GM18505 (cell line): ENCODE data around the gene C4orf36.

Experiments
- ATAC-seq: cut with Tn5 transposase; IDR thresholded peaks from one replicate; pipeline ENCODE4 v1.9.1; 2021; ENCODE audit not compliant: unreplicated experiment
- POLR2A ChIP-seq: IDR thresholded peaks from 4 replicates; pipeline ENCODE4 v1.6.1; 2011; ENCODE audit warnings: borderline replicate concordance; ENCODE audit not compliant: insufficient read depth, insufficient read length; ENCODE audit errors: extremely low read depth

C4orf36 gene

DNA sequence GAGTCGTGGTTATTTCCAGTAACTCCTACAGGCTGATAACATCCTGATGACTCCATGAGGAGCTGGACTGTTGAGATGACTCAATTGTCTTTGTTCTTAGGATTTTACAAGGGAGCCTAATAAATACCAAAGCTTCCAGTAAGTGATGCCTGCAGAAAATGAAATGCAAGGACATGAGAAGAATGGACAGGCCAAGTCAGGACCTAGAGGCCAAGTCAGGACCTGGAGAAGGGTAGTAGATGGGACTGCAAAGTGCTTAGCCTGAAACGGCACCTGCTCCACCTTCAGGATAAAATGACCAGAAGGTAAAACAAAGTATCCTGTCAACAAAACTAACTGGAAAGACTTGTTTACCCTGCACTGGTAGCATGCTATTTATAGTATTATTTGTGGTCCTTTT lies 36.6 kb downstream of the C4orf36 start:
- TF ChIP-seq POLR2A = no peak
- no peak for ATAC-seq

DNA sequence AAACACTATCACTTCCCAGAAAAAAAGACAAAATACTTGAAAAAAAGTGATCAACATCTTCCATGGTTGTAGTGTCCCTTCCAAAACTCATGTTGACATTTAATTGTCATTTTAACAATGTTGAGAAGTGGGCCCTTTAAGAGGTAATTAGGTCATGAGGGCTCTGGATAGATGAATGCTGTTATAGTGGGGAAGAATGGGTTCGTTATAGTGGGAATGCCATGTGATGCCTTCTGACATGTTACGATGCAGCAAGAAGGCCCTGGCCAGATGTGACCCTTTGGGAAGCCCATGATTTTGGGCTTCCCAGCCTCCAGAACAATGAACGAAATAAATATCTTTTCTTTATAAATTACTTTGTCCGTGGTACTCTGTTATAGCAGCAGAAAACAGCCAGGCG lies 39.0 kb downstream of the C4orf36 start:
- ATAC-seq = no peak
- no peak for TF ChIP-seq POLR2A

DNA sequence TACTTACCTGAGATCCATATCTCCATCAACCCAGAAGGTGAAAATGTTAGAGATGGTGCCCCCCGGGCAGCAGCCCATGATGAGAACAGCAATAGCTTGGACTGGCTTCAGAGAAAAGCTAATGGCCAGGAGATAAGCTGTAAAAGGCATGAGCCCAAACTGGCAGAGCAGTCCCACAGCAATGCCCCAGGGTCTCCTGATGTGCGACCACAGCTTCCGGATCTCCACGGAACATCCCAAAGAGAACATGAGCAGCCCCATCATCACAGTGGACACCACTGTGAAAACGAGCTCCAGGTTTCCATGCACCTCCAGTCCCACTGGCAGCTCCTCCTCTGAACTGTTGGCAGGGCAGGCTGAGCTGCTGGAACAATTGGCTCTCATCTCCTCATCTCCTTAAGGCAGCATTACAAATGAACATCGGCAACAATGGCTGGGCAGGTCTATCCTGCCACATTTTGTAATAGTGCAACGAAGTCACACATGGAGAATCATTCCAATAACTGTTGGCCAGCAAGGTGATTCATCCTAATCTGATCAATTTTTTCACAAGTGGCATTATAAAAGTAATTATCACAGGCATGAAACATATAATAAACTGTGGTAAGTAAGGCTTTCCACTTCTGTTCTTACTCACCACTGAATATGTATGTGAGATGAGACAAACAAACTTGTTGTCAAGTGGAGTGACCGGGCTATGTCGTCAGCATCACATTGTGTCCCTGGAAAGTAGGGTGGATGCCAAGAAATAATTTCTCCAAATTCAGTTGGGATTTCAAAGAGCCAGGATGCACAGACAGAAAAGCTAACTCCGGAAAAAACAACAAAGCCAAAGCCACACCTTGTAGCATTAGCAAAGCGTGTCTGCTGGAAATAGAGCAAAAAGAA lies 43.2 kb downstream of the C4orf36 start, which contains the start of gene SLC10A6:
Gene SLC10A6 (minus strand): TSS at position 653 of the 888 bp plus-strand sequence. CDS start 269 bp downstream, at position 384.
- no peak for ATAC-seq
- no peak for TF ChIP-seq POLR2A

DNA sequence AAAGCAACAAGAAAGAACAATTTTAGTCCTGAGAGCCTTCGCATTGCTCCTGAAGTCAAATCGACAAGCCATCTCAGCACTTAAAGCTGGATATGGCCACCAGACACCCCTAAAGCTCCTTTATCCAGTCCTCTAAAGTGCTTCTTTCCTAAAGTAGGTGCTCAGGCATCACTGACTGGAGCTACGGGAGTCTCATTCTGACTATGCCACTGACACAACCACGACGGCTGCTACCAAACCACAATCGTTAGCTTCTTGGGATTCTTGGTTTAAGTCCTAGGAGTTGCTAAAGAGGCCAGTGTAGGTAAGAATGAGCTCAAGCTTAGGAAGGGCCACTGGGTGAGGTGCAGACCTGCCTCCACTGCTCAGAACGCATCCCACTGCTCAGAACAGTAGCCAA lies 44.1 kb downstream of the C4orf36 start:
- no peak for ATAC-seq
- TF ChIP-seq POLR2A = no peak

DNA sequence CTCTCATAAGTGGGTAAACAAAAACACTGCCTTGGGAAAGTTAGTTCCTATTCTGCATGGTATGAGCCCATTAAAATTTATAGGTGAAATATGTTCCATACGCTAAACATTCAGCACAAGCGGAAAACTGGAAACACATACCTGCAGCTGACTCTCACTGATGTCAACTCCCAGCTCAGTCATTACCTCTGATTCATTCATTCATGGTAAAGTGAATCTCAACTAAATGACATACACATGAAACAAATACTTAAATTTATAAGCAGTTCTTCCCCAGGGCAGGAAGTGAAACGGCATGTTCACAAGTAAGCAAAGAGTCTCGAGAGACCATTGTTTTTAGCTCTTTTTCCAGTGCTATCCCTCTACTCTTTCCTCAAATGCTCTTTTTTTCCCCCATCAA lies 44.7 kb downstream of the C4orf36 start:
- no peak for TF ChIP-seq POLR2A
- ATAC-seq = no peak

DNA sequence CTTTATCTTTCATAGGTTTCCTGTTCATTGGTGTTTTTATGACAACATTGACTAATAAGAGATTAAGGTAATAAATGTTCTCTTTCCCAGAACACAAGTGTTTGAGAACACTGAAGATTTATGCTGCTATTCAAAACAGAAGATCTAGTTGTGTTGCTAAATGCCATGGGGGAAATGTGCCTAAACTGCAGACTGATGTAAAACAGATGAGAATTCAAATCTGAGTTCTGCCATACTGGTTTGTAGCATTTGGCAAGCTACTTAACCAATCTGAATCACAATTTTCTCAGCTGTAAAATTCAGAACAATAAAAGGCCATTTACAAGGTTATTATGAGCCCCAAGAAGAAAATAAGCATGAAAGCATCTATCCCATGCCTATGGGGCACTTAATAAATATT lies 45.3 kb downstream of the C4orf36 start:
- ATAC-seq = no peak
- TF ChIP-seq POLR2A = no peak

DNA sequence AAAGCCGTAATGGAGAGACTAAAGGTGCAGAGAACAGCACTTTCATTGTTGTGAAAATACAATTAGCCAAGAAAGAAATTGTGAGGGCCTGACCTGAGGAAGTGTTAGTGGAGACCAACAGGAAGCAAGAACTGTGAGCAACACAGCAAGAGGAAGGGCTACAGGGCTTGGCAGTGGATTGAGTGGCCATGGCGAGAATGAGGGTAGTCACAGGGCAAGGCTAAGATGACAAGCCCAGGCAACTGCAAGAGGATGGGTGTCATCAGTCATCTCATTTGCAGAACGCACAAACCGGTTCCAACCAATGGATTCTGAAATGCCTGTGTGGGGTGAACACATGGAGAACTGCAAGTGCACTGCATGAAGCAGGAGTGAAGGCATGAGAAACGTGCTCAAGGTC lies 46.6 kb downstream of the C4orf36 start:
- TF ChIP-seq POLR2A = no peak
- no peak for ATAC-seq

DNA sequence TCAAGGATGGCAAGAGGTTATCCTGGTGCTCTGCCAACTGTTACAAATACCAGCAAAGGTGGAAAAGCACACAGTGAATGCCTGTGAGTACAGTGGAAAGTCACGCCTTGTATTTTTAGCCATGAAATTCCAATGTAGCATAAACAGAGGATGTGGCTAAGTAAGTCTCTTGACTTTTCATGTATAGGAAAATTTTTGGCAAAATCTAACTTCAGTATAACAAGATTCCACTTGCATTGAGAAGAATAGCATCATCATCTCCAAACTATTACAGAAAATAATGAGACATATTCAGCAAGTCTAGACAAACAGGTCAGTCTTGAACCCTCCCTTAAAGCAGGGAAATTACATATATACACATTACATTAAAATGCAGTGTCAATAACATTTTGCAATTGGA lies 50.9 kb downstream of the C4orf36 start:
- no peak for ATAC-seq
- no peak for TF ChIP-seq POLR2A

DNA sequence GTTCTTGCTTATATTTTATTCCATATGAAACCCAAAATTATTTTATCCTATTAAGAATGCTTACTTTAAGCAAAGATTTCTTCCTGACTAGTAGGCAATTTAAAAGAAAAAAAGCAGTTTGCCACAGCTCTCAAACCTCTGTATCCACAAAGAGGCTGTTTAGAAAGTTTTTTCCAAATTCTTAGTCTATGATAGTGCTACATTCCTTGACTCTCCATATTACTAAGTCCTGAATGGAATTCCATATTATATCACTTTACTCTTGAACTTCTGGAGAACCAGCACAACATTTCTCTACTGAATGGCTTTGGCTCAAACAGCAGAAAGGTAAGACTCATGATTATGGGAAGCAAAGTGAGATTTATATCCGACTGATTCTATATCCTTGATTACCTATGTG lies 51.4 kb downstream of the C4orf36 start:
- ATAC-seq = no peak

DNA sequence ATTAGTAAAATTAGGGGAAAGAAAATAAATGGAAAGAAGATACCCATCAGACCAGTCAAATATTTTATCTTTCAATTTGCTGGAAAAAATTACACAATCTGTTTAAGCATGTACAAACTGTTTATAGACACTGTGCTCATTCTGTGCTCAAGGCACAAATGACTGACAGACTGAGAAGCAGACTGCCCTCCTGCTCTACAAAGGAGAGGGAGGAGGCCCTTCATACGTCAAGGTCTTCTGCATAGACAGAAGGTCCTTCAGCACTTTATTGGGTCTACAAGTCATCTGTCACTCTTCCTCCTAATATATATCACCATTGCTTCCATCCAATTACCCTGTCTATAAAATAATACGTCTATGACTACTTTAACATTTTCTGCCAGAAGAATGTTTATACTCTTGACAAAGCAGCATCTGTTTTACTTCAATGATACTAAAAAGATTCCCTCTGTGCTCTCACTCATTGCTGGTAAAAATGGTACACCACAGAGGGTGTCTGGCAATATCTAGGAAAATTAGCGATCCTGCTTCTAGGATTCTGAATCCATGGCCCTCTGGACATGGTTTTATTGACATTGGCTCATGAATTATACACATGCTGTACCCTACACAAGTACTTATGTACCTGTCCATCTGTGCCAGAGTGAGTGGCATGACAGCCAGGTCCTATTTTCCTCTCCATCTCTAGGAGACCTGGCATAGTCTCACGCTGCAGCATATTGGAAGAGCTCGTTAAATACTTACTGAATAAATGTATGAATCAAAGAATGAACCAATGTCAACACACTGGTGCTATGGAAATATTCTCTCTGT lies 54.3 kb downstream of the C4orf36 start:
- ATAC-seq = no peak
- TF ChIP-seq POLR2A = no peak

More for the DNA sequence above, 51.4 kb downstream of the C4orf36 start:
- TF ChIP-seq POLR2A = no peak

DNA sequence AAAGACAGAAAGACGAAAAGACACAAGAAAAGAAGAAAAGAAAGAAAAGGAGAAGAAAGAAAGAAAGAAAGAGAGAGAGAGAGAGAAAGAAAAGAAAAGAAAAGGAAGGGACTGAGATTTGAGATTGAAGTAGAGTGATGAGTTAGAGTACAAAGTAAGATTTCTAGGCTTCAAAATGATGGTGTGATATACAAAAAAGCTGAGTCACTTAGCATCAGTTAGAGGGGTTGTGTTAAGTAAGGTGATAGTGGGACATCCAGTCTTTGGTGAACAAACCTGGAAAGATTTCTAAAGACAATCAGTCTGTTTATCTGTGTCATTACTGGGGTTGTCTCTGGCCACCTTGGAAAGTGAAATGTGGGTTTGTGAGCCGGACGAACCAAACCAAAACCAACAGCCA lies 56.5 kb downstream of the C4orf36 start:
- TF ChIP-seq POLR2A = no peak

DNA sequence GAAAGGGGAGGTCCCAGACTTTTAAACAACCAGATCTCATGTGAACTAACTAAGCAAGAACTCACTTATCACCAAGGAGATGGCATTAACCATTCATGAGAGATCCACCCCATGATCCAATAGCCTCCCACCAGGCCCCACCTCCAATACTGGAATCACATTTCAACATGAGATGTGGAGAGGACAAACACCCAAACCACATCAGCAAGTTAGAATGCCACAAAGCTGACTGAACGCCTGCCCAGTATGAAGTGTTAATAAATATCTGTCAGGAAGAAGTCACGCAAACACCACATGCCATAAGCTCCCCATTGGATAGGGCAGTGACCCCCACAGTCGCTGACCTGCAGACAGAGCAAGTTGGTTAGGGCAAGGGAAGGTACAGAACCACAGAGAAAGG lies 57.3 kb downstream of the C4orf36 start:
- no peak for TF ChIP-seq POLR2A
- ATAC-seq = no peak

More for the DNA sequence above, 56.5 kb downstream of the C4orf36 start:
- no peak for ATAC-seq

DNA sequence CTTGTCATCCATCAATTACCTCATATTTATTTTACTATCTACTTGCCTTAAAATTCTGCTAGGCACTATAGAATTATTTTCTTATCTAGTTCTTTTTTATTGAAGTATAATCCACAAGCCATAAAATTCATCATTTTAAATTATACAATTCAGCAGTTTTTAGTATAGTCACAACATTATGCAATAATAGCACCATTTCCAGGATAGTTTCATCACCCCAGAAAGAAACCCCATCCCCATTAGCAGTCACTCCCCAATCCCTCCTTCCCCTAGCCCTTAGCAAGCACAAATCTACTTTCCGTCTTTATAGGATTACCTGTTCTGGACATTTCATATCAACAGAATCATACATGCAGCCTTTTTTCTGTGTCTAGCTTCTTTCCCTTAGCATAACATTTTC lies 58.6 kb downstream of the C4orf36 start:
- ATAC-seq = no peak

DNA sequence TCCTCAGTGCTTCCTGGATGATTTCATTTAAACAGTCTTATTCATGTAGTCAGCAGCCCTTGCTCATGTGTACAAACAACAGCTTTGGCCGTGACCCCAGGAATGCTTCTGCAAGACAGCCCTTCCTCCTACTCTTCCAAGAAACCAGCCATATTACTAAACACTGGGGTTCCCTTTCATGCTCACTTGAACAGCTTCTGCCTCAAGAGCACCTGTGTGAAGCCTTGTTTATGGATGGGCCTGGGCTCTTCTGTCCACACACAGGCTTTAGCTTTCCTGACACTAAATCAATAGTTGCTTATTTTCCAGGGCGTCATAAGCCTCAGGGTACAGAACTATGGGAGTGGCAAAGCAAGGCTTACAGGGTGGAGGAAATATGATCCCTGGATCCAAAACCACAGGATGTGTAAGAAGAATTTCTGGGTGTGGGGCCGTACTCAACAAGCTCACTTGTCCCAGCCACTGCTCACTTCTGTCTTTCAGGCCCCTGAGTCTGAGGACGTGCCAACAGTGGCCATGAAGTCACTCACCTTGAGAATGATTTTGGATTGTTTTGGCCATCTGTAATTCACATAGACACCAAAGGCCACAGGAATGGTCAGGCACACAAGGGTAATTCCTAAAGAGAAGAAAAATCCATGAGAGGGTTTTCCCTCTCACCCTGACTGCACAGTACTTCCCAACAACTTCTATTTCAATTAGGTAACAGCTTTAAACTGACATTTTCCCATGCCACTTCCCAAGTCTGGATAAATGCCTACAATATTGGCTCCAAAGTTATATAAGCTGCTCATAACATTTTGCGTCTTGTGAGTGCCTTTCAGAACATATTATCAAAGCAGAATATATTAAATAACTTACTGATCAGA lies 60.7 kb downstream of the C4orf36 start:
- no peak for TF ChIP-seq POLR2A
- ATAC-seq = no peak

More for the DNA sequence above, 58.6 kb downstream of the C4orf36 start:
- no peak for TF ChIP-seq POLR2A
